Suprapubic skin (tissue), 4 donors: ENCODE data around the gene PRB3.

Experiments used
- CTCF ChIP-seq, 2 donors: fragments of 200-600 bp in 1 of 2; fragments of 450-650 bp in 1 of 2; sonication (generic) in 1 of 2; IDR thresholded peaks; one replicate each; pipeline ENCODE4 v1.5.1; 2016 to 2019; ENCODE audit warnings: antibody characterized with exemption in 2 of 2, mild to moderate bottlenecking in 1 of 2, moderate library complexity in 1 of 2
- POLR2A ChIP-seq, 2 donors: fragments of 450-650 bp; IDR thresholded peaks; one replicate each; pipeline ENCODE4 v1.6.1; 2017; ENCODE audit warnings: antibody characterized with exemption in 2 of 2, mild to moderate bottlenecking in 2 of 2, moderate library complexity in 2 of 2
- POLR2AphosphoS5 ChIP-seq, 3 donors: sonication (generic); formaldehyde crosslinking; IDR thresholded peaks; one replicate each; pipeline ENCODE4 v1.6.1; 2017; ENCODE audit warnings: antibody characterized with exemption in 3 of 3

DNA sequence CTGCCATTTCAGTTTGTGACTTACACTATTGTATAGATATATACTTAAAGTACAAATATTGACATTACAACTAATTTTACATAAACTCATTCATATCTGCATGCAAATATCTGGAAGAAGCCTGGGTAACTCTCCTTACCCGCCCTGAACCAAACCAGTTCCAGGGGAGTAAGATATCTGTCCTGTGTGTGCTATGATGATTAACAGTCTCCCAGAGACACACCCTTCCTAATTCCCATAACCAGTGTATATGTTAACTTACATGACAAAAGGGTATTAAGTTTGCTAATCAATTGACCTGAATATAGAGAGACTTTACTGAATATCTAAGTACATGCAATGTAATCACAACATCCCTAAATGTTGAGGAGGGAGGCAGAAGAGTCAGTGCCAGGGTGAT is 23.0 kb downstream of the PRB3 start:
- TF ChIP-seq CTCF (IDR thresholded peaks at IDR 0.05) (no peak), POLR2A (IDR thresholded peaks at IDR 0.05) (no peak), POLR2AphosphoS5 (IDR thresholded peaks at IDR 0.05) (no peak)
